ENCODE data around the gene AFF3.
"Not testable (repeated sequence)": the region's sequence is repeated elsewhere in the genome, so short reads cannot be mapped to it uniquely, and the experiment has no call there.

Gene AFF3

GRCh38 chr2:100148883-100149282, 6.5 kb upstream of the AFF3 start:
- no peak for DNase-seq (ENCODE audit: low read depth in 2 of 2)

DNA sequence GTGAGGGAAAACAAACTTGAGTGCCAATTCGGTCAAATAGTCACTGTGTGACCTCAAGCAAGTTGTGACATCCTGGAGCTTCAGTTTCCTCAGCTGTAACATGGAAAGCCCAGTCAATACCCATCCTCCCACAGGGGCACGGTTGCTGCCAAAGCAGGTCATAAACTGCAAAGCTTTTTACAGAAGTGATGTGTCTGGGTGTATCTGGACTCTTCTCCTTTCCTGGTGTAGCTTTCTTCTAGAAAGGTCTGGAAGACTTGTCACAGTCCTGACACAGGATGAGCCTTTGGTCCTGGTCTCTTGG, 4.2 kb upstream of the AFF3 start:
- no peak for DNase-seq (ENCODE audit: low read depth in 2 of 2)

GRCh38 chr2:100145893-100146656, 3.7 kb upstream of the AFF3 start:
- DNase-seq (ENCODE audit: low read depth in 2 of 2): no peak

GRCh38 chr2:100143286-100143685, 896 bp upstream of the AFF3 start:
- no peak for DNase-seq (ENCODE audit: low read depth in 2 of 2)

DNA sequence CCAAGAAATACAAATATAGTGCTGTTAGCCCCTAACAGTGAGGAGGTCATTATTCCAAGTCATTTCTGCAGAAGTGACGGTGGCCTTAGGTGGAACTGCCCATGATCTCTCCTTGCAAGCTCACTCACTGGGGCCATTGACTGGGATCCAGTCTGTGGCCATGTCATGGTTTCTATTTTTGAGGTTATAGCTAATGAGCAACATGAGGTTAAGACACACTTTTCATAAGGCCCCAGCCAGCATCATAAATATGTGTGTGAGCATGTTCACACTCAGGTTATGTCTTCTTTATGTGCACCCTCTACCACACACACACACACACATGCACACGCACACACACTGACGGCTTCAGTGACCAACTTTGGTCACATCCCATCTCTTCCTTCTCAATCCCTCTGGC, 484 bp downstream of the AFF3 start:
- no peak for DNase-seq (ENCODE audit: low read depth in 2 of 2)

- no peak for DNase-seq (ENCODE audit: low read depth in 2 of 2)
Observed at GRCh38 chr2:100140582-100140981, 1.8 kb downstream of the AFF3 start.

DNA sequence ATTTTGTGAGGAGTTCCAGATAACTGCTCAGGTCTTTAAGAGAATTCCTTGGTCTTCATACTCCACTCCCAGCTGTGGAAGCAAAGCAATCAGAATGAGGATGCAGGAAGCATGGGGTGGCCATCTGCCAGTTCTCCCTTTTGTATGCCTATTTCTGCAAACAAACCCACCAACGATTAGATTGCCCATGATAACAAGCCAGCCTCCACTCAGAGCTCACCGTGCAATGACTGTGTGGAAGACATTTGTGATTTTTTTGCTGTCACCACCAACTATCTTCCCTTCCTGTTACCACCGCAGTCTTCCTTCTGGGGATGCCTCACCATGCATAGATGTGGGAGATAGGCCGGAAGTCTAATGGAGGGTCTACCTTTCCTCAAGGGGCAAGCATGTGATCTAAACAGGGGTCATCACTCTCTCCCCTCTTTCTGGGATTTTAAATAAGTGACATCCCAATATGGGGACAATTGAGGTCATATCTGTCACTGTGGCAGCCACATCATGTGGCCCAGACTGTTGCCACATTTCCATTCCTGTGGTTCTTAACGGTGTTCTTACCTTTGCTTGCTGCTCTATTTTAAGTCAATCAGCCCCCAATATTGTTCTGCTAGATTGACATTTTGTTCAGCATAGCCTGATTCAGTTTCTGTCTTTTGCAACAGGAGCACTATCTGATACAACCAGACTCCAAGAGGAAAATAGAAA, 4.4 kb downstream of the AFF3 start:
- no peak for DNase-seq (ENCODE audit: low read depth in 2 of 2)

DNA sequence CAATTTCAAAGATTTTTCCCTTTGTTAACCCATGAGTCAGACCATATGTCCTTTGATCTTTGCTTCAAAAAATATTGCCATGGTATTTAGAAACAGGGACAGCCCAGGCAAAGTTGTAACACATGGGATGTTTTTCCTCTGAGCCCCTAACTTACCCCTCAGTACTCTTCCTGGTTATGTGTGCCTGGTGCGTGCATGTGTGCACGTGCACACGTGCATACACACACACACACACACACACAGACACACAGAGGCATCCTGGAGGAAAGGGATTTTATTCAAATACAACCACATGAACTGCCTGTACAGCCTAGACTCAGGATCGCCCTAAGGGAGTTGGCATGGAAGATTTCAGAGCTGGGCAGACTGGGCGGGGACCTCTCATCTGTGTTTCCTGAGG, 5.1 kb downstream of the AFF3 start:
- DNase-seq (ENCODE audit: low read depth in 2 of 2): no peak

GRCh38 chr2:100136310-100136709, 6.1 kb downstream of the AFF3 start:
- DNase-seq (ENCODE audit: low read depth in 2 of 2): no peak

GRCh38 chr2:100135415-100135814, 7.0 kb downstream of the AFF3 start:
- no peak for DNase-seq (ENCODE audit: low read depth in 2 of 2)

DNA sequence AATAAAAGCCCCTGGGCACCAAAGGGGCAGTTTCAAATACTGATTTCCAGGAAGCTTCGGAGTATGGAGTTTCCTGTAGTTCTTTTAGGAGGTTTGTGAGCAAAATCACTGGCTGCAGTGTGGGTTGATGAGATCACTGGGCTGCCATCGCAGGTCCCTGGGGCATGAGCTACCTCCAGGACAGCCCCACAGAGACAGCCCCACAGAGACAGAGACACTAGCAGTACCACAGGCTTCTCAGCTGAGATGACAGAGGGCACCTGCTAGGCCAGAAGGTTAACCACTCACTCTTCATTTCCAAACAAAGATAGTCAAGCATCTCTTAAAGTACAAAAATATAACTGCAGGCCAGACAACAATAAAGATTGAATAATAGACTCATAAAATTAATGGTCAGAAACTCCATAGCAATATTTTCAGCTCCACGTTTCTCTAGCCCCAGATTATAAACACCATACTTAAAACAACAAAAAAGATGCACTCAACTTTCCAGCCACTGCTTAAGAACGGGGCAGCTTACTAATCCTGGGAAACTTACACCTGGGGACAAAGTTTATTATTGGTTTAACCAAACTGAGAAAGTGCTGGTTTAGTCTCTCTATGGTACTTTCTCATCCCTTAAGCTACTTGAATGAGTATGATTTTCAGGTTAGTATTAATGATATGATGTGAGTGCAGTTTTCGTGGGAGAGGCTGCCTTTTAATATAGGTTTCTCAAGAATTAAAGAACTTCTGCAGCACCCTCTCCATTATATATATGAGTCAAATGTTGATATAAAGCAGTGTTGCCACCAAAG, 11.6 kb downstream of the AFF3 start:
- no peak for DNase-seq (ENCODE audit: low read depth in 2 of 2)

GRCh38 chr2:100126897-100127401, 15.4 kb downstream of the AFF3 start:
- no peak for DNase-seq (ENCODE audit: low read depth in 2 of 2)

DNA sequence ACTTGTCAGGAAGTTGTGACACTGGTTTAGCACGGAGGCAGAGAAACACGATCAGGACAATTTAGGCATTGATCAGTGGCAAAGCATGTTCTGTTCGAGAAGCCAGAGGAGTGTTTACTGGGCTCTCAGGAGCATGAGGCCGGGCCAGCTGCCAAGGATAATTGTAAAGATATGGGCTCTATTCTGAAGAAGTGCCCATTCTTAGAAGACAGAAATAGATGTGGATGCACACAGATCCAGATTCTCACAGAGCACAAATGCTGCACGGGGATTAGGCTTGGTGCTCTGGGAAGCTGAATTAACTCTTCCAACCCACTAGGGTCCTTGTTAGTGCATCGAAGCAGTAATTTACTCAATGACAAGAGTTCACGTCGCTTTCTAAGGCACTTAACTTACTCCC, 16.2 kb downstream of the AFF3 start:
- DNase-seq (ENCODE audit: low read depth in 2 of 2): no peak

DNA sequence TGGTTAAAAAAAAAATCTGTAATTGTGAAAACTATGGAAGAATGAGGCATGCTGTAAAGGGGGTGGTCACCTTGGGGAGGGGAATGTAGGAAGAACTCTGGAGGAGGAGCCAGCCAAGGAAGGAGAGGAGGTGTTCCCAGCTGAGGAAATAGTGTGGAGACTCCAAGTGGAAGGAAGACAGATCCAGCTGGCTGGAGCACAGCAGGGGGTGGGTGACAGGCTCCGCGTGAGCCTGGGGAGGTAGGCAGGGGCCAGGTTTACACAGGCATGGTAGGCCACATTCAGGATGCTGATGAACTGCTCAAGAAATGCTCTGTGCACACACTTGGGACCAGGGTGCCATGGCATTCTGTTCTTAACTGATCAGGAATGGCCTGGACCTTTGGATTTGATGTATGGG, 16.8 kb downstream of the AFF3 start:
- no peak for DNase-seq (ENCODE audit: low read depth in 2 of 2)

GRCh38 chr2:100124761-100125160, 17.6 kb downstream of the AFF3 start:
- no peak for DNase-seq (ENCODE audit: low read depth in 2 of 2)

DNA sequence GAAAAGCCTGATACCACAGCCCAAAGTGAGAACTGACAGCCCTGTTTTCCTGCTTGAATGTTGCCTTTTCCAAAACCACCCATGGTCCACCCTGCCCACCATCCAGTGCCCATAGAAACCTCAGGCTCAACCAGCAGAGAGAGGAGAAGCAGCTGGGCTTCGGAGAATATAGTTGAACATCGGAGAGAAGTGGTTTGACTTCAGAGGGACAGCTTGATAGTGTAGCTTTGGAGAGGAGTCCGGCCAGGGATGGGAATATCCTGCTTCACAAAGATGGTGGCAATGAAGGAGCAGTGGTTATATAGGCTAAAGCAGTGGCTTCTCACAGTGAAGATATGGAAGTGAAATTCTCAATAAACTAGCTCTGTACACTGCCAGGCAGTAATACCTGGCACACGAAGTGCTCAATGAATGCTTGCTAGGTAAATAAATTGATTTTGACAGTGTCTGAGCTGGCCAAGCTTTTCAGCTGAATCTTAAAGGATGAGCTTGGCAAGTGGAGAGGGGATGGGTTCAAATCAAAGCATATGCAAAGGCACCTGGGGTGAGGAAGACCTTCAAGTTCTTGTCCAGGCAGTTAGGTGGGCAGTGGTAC, 21.2 kb downstream of the AFF3 start:
- DNase-seq (ENCODE audit: low read depth in 2 of 2): no peak

DNA sequence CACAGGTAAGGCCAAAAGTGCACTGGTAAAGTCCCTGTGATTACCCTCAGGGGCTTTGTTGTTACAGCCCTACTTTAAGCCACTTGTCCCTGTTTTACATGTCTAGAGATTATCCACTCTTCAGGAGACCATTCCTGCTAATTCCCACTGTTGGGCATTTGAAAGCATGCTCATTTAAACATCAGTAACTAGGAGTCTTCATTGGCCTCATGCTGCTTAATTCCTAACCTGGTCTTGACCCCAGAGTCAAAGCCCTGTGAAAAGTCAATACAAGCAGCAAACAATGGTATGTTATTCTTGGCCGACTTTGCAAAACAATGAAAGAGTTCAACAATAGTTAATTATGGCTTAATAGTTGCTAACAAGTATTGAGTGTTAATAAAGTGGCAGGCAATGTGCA, 23.2 kb downstream of the AFF3 start:
- DNase-seq (ENCODE audit: low read depth in 2 of 2): no peak

DNA sequence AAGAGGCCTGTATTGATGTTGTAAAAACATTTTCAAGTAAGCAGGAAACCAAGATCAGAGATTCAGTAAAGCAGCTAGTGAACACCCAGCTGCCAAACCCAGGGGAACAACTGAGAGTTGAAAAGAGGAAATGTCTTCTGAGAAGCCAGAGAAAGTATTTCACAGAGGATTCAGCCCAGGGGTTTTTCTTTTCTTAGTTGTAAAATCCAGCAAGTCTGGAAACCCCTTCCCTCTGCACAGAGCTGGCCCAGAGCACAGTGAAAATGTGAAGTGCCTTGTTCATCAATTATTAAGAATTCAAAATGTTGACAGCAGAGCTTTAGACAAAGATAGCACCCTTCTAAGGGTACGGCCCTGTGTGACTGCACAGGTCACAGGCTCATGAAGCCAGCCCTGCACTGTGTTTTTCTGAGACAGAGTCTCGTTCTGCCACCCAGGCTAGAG, 28.4 kb downstream of the AFF3 start:
- DNase-seq (ENCODE audit: low read depth in 2 of 2): no peak

GRCh38 chr2:100110614-100111000, 31.8 kb downstream of the AFF3 start:
- DNase-seq (ENCODE audit: low read depth in 2 of 2): no peak

- DNase-seq (ENCODE audit: low read depth in 2 of 2): no peak
Observed at GRCh38 chr2:100109986-100110613, 32.3 kb downstream of the AFF3 start.

- DNase-seq (ENCODE audit: low read depth in 2 of 2): not testable (repeated sequence)
Observed at GRCh38 chr2:100108648-100109020, 33.8 kb downstream of the AFF3 start.

All from stimulated activated CD8-positive, alpha-beta memory T cell treated with anti-CD3 and anti-CD28 coated beads, Interleukin-2, amount 100 ng/mL, for 48 hours (primary cell).